Choroid plexus epithelial cell (primary cell): ENCODE results near the gene NAT9.

Source experiments
- DNase-seq: peaks from one replicate; pipeline ENCODE4 v3.0.0-alpha.2; 2010; ENCODE audit warnings: low read depth
- H3K4me3 ChIP-seq: 2 replicates; pipeline ENCODE4 v1.5.1; 2011; ENCODE audit warnings: low read depth, mild to moderate bottlenecking, control low read depth, low read length, moderate library complexity
- TF ChIP-seq, protein P1 (sequence below): conservative IDR thresholded peaks from 2 replicates; pipeline ENCODE4 v1.5.1; 2011; ENCODE audit warnings: low read depth, mild to moderate bottlenecking, control low read depth, inconsistent platforms, low read length, moderate library complexity

Gene NAT9

DNA sequence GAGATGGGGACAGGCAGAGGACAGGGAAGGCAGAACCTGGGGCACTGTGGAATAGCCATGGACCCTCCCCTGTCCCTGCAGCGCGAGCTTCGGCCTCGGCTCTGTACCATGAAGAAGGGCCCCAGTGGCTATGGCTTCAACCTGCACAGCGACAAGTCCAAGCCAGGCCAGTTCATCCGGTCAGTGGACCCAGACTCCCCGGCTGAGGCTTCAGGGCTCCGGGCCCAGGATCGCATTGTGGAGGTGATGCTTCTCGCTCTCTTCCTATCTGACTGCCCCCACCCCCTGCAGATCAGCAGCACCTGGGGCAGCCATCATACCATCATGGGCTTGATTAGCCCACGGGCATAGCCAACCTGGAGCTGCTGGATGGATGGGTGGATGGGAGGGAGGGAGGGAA lies 14.2 kb downstream of the NAT9 start:
- no peak for DNase-seq
- H3K4me3 ChIP-seq: no peak overlapping the region
- TF ChIP-seq, protein P1, sequence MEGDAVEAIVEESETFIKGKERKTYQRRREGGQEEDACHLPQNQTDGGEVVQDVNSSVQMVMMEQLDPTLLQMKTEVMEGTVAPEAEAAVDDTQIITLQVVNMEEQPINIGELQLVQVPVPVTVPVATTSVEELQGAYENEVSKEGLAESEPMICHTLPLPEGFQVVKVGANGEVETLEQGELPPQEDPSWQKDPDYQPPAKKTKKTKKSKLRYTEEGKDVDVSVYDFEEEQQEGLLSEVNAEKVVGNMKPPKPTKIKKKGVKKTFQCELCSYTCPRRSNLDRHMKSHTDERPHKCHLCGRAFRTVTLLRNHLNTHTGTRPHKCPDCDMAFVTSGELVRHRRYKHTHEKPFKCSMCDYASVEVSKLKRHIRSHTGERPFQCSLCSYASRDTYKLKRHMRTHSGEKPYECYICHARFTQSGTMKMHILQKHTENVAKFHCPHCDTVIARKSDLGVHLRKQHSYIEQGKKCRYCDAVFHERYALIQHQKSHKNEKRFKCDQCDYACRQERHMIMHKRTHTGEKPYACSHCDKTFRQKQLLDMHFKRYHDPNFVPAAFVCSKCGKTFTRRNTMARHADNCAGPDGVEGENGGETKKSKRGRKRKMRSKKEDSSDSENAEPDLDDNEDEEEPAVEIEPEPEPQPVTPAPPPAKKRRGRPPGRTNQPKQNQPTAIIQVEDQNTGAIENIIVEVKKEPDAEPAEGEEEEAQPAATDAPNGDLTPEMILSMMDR: no peak

DNA sequence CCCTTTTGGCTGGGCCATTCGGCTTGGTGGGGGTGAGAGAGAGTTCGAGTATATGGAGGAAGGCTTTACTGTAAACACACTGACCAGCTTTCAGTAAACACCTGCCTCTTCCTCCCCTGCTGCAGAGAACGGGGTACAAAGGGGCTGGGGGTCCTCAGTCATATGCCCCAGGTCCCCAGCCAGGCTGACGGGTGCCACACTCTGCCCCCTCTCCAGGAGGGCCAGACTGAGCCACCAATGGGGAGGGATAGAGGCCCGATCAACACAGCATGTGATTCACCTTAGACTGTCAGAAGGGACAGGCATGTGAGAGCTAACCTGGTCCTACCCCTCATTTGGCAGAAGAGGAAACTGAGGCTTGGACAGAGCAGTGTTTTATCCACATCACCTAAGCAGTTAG lies 14.7 kb downstream of the NAT9 start:
- no peak overlapping the region for H3K4me3 ChIP-seq
- TF ChIP-seq, protein P1: no peak
- DNase-seq: no peak

DNA sequence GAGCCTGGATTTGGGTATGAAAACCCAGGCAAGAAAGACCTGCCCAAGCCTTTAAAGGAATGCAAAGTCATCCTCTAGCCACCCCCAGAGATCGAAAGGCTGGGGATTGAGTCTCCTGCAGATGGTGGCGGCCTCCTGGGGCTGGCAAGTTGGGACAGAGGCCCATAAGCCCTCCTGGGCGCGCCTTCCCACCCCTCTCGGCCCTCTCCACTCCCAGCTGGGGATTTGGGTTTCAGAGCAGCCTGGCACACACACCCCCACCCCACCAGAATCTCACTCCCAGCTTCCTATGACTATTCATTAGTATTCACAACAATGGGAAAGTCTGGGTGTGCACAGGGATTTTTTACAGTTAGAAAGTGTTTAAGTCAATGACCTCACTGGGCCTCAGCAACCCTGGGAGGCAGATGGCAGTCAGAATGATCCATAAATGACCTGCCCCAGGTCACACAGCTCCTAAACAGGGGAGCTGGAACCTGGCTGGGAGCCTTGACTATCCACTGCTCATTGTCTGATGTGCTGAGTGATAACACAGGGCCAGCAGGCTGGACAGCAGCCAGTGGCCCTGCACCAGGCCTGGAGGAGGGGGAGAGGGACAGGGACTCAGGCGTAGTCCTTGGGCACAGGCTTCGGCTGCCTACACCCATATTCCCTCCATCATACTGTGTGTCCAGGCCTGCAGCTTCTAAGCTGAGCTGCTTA lies 15.6 kb downstream of the NAT9 start:
- H3K4me3 ChIP-seq: no peak overlapping the region
- DNase-seq: no peak
- TF ChIP-seq, protein P1: no peak

DNA sequence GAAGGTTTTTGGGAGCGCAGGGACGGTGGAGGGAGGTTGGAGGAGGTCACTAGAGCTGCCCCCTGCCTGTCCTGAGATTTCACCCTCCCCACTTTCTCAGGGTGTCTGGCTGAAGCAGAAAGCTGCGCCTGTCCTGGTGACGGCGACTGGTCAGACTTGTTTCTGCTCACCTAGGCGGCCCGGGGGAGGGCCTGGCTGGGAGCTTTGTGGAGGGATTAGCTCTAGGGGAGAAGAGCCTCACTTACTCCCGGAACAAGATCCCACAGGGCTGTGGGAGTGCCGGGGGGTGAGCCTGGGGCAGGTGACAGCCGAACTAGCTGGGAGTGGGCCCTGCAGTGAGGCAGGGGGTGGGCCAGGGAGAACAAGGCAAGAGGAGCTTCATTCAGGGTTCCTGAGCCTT lies 16.2 kb downstream of the NAT9 start:
- no peak for DNase-seq
- H3K4me3 ChIP-seq: no peak overlapping the region
- TF ChIP-seq, protein P1: no peak

DNA sequence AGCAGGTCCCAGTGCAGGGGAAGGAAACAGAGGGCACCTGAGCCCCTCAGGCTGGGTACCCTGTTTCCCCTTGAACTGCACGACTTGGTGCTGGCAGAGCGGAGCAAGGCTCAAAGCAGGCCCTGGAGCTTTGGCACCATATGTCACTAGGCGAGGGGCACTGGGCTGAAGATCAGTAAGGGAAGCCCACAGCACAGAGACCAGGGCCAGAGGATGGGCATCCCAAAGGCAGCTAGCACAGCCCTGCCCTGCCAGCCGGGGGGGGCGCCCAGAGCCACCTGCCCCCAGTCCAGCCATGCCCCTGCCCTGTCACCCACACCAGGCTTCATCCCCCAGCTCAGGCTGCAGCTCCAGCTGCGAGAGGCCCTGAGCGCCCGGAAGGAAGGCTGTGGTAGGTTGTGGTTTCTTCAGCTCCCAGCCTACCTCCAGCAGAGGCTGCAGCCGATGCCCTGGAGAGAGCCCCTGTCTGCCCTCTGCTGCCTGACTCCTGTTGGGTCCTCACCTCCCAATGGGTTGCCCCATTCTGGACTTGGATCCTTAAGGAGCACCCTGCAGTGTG lies 16.8 kb downstream of the NAT9 start:
- TF ChIP-seq, protein P1: no peak
- H3K4me3 ChIP-seq: no peak overlapping the region
- no peak for DNase-seq

DNA sequence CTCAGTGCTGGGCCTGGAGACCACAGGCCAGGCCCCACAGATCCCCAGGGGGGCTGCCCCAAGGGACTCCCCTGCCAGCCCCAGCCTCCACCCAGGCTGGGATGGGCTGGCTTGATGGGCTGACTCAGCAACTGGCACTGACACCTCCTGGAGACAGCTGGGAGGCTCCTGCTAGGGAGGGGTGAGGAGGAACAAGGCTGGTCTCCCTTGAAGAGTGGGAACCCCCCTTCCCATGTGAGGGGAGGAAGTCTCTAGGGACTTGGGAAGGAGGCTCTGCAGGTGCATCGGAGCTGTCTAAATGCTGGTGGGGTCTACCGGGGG lies 17.3 kb downstream of the NAT9 start:
- no peak for DNase-seq
- TF ChIP-seq, protein P1: no peak
- no peak overlapping the region for H3K4me3 ChIP-seq
